ENCODE results near the gene NR2F1-AS1.

GRCh38 chr5:93479982-93480509, 101.0 kb downstream of the NR2F1-AS1 start:
- TF ChIP-seq CTCF (IDR thresholded peaks at IDR 0.05), result no peak
- no peak for TF ChIP-seq EZH2 (IDR thresholded peaks at IDR 0.05; ENCODE audit: borderline replicate concordance, insufficient read depth, low read depth, low read length, poor library complexity, severe bottlenecking)
